Heart left ventricle (tissue), 13 donors: Measurements from ENCODE around the gene SH3PXD2A.

Experiments used
- POLR2A ChIP-seq, 2 donors: fragments of 450-650 bp; IDR thresholded peaks; one replicate each; pipeline ENCODE4 v1.6.1; 2017; ENCODE audit warnings: antibody characterized with exemption in 2 of 2, mild to moderate bottlenecking in 2 of 2, moderate library complexity in 2 of 2
- TF ChIP-seq, protein P1 (sequence below), 12 donors: fragments of 200-600 bp; sonication (generic) in 4 of 12; IDR thresholded peaks; one replicate each; pipeline versions ENCODE4 v1.5.0 to v1.8.0; 2018 to 2022; ENCODE audit warnings: antibody characterized with exemption in 12 of 12, mild to moderate bottlenecking in 5 of 12
- donor health status: ischemic (EF 13 %, LVEDD 7.1; RV severe dilation, severe dysfunction).
- donor health status: DM: no; HTN: yes; CAD: no.
- donor health status: DM: no; HTN: no; CAD: no.
- donor health status: ischemic (EF 25% LVEDD 6.9; RV normal size, moderate dysfunction).
- donor health status: ischemic (EF 25% LVEDD 5.7; RV mildly dilated, moderate dysfunction).
- donor health status: ischemic (EF 35%, LVEDD 5.7; RV mildly dilated, moderate dysfunction).
- donor health status: nonischemic (EF 11% LVEDD 7.7; RV severe dilation, severe dysfunction).
- donor health status: DM: yes; HTN: yes; CAD: no.
- donor health status: PGD.
- donor health status: ischemic (EF 29% LVEDD 5.4; RV normal size, mild dysfunction).
- donor health status: nonischemic (EF 23%, LVEDD 6.1; RV moderate dilation, normal function).

DNA sequence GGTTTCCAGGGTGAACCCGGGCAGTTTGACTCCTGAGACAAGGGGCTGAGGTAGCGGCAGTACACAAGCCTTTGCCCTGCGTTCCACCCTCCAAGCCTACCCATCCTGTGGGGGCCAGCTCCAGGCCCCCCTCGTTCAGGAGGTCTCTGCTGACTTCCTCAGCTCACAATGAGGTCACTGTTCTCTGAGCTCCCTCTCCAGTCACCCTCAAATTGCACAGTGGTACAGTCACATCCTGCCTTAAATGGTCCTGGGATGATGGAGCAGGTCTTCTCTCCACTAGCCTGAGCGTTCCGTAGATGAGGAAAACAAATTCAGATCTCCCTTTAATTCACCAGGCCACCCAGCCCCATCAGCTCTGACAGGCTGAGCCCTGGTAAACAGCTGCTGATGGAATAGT is 90.2 kb downstream of the SH3PXD2A start:
- TF ChIP-seq, protein P1, sequence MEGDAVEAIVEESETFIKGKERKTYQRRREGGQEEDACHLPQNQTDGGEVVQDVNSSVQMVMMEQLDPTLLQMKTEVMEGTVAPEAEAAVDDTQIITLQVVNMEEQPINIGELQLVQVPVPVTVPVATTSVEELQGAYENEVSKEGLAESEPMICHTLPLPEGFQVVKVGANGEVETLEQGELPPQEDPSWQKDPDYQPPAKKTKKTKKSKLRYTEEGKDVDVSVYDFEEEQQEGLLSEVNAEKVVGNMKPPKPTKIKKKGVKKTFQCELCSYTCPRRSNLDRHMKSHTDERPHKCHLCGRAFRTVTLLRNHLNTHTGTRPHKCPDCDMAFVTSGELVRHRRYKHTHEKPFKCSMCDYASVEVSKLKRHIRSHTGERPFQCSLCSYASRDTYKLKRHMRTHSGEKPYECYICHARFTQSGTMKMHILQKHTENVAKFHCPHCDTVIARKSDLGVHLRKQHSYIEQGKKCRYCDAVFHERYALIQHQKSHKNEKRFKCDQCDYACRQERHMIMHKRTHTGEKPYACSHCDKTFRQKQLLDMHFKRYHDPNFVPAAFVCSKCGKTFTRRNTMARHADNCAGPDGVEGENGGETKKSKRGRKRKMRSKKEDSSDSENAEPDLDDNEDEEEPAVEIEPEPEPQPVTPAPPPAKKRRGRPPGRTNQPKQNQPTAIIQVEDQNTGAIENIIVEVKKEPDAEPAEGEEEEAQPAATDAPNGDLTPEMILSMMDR (IDR thresholded peaks at IDR 0.05), result no peak
- TF ChIP-seq POLR2A (IDR thresholded peaks at IDR 0.05), result no peak
